ENCODE data around the gene IFT172. TPM values are rescaled to one million over a fixed set of nuclear protein-coding genes. Genes with fewer than 3 reads are reported as not detected.
"Not testable (repeated sequence)": the region's sequence is repeated elsewhere in the genome, so short reads cannot be mapped to it uniquely, and the experiment has no call there.

IFT172 gene
- 1 to 10 TPM in 2 of 3 donors, under 1 TPM in 1; 0.76 to 8.4 (median 3.1) TPM for polyA plus RNA-seq

- Mint-ChIP-seq H3K4me1 (peaks cover 20 to 26% of the 10 kb centered on the region in 2 donors), H3K27ac (peak within 1 kb of the TSS; percentile 94 to 99 (median 98)), H3K4me3 (peak within 1 kb of the TSS; percentile 85 to 94 (median 92)), H3K27me3 (ENCODE audit: low read depth in 3 of 3) (peaks cover 11 to 25% (median 21%) of the 10 kb centered on the region in 3 donors), H3K9me3 (peaks cover 0 to 2% (median 0%) of the 10 kb centered on the region in 6 donors), H3K36me3 (peaks cover 0 to 9% (median 0%) of the 10 kb centered on the region in 3 donors)
- peak; percentile 98 to 99 (median 99) for DNase-seq
These were observed at the start of gene IFT172 for GRCh38 chr2:27489498-27490397. TSS of gene IFT172 (minus strand) at chr2:27489743. CDS start at chr2:27489653, 90 bp downstream.

GRCh38 chr2:27538839-27539450 is 49.4 kb upstream of the IFT172 start:
- not testable (repeated sequence) for H3K9me3 Mint-ChIP-seq, H3K27ac Mint-ChIP-seq

GRCh38 chr2:27537287-27537686 is 47.7 kb upstream of the IFT172 start:
- H3K27ac Mint-ChIP-seq = no peak overlapping the region
- no peak overlapping the region for H3K4me3 Mint-ChIP-seq
- H3K36me3 Mint-ChIP-seq = no peaks in the 10 kb centered on the region
- no peaks in the 10 kb centered on the region for H3K9me3 Mint-ChIP-seq
- no peak for DNase-seq
- H3K27me3 Mint-ChIP-seq (ENCODE audit: low read depth in 3 of 3) = peaks cover 0 to 5% (median 0%) of the 10 kb centered on the region in 3 donors
- H3K4me1 Mint-ChIP-seq = no peaks in the 10 kb centered on the region

More at GRCh38 chr2:27538839-27539450, 49.4 kb upstream of the IFT172 start:
- not testable (repeated sequence) for H3K4me1 Mint-ChIP-seq; H3K36me3 Mint-ChIP-seq; DNase-seq; H3K4me3 Mint-ChIP-seq; H3K27me3 Mint-ChIP-seq (ENCODE audit: low read depth in 3 of 3)

GRCh38 chr2:27531983-27532382 is 42.4 kb upstream of the IFT172 start:
- H3K9me3 Mint-ChIP-seq = peaks cover 0 to 2% (median 0%) of the 10 kb centered on the region in 6 donors
- no peaks in the 10 kb centered on the region for H3K4me1 Mint-ChIP-seq
- H3K27me3 Mint-ChIP-seq (ENCODE audit: low read depth in 3 of 3) = peaks cover 0 to 8% (median 2%) of the 10 kb centered on the region in 3 donors
- no peaks in the 10 kb centered on the region for H3K36me3 Mint-ChIP-seq
- H3K4me3 Mint-ChIP-seq = no peak overlapping the region
- H3K27ac Mint-ChIP-seq = no peak overlapping the region
- no peak for DNase-seq

- Mint-ChIP-seq H3K36me3 (peaks cover 0 to 4% (median 0%) of the 10 kb centered on the region in 3 donors), H3K27me3 (ENCODE audit: low read depth in 3 of 3) (peaks cover 0 to 5% (median 4%) of the 10 kb centered on the region in 3 donors), H3K4me1 (no peaks in the 10 kb centered on the region), H3K27ac (no peak overlapping the region), H3K9me3 (peaks cover 0 to 2% (median 0%) of the 10 kb centered on the region in 6 donors), H3K4me3 (no peak overlapping the region)
- no peak for DNase-seq
These were observed 37.6 kb upstream of the IFT172 start for GRCh38 chr2:27527182-27527581.

GRCh38 chr2:27522400-27522945 is 32.9 kb upstream of the IFT172 start:
- DNase-seq = no peak
- Mint-ChIP-seq H3K27ac (no peak overlapping the region), H3K4me1 (no peaks in the 10 kb centered on the region), H3K27me3 (ENCODE audit: low read depth in 3 of 3) (peaks cover 5 to 6% (median 5%) of the 10 kb centered on the region in 3 donors), H3K36me3 (peaks cover 0 to 4% (median 0%) of the 10 kb centered on the region in 3 donors), H3K4me3 (no peak overlapping the region), H3K9me3 (no peaks in the 10 kb centered on the region)

GRCh38 chr2:27520316-27520715 is 30.8 kb upstream of the IFT172 start:
- Mint-ChIP-seq H3K4me3 (no peak overlapping the region), H3K4me1 (no peaks in the 10 kb centered on the region), H3K27me3 (ENCODE audit: low read depth in 3 of 3) (peaks cover 5 to 6% (median 6%) of the 10 kb centered on the region in 3 donors), H3K9me3 (no peaks in the 10 kb centered on the region), H3K27ac (no peak overlapping the region), H3K36me3 (peaks cover 0 to 4% (median 0%) of the 10 kb centered on the region in 3 donors)
- no peak for DNase-seq

- H3K9me3 Mint-ChIP-seq = no peaks in the 10 kb centered on the region
- no peaks in the 10 kb centered on the region for H3K4me1 Mint-ChIP-seq
- H3K36me3 Mint-ChIP-seq = peaks cover 0 to 3% (median 0%) of the 10 kb centered on the region in 3 donors
- H3K27me3 Mint-ChIP-seq (ENCODE audit: low read depth in 3 of 3) = peaks cover 8 to 9% (median 8%) of the 10 kb centered on the region in 3 donors
- H3K4me3 Mint-ChIP-seq = no peak overlapping the region
- H3K27ac Mint-ChIP-seq = no peak overlapping the region
- no peak for DNase-seq
These were observed 29.2 kb upstream of the IFT172 start for GRCh38 chr2:27518782-27519113.

- DNase-seq = no peak
- H3K9me3 Mint-ChIP-seq = no peaks in the 10 kb centered on the region
- H3K36me3 Mint-ChIP-seq = no peaks in the 10 kb centered on the region
- no peaks in the 10 kb centered on the region for H3K4me1 Mint-ChIP-seq
- peaks cover 8 to 10% (median 8%) of the 10 kb centered on the region in 3 donors for H3K27me3 Mint-ChIP-seq (ENCODE audit: low read depth in 3 of 3)
- no peak overlapping the region for H3K27ac Mint-ChIP-seq
- no peak overlapping the region for H3K4me3 Mint-ChIP-seq
These were observed 28.7 kb upstream of the IFT172 start for GRCh38 chr2:27518113-27518781.

GRCh38 chr2:27509326-27509725 is 19.8 kb upstream of the IFT172 start:
- no peak for DNase-seq
- peaks cover 0 to 4% (median 0%) of the 10 kb centered on the region in 3 donors for H3K36me3 Mint-ChIP-seq
- H3K9me3 Mint-ChIP-seq = no peaks in the 10 kb centered on the region
- no peaks in the 10 kb centered on the region for H3K4me1 Mint-ChIP-seq
- peaks cover 1 to 9% (median 4%) of the 10 kb centered on the region in 3 donors for H3K27me3 Mint-ChIP-seq (ENCODE audit: low read depth in 3 of 3)
- H3K4me3 Mint-ChIP-seq = no peak overlapping the region
- no peak overlapping the region for H3K27ac Mint-ChIP-seq

GRCh38 chr2:27507293-27507692 is 17.8 kb upstream of the IFT172 start:
- no peak overlapping the region for H3K27ac Mint-ChIP-seq
- no peaks in the 10 kb centered on the region for H3K4me1 Mint-ChIP-seq
- DNase-seq = no peak
- H3K9me3 Mint-ChIP-seq = no peaks in the 10 kb centered on the region
- peaks cover 1 to 5% (median 2%) of the 10 kb centered on the region in 3 donors for H3K27me3 Mint-ChIP-seq (ENCODE audit: low read depth in 3 of 3)
- no peak overlapping the region for H3K4me3 Mint-ChIP-seq
- H3K36me3 Mint-ChIP-seq = peaks cover 0 to 4% (median 0%) of the 10 kb centered on the region in 3 donors

GRCh38 chr2:27506587-27506986 is 17.0 kb upstream of the IFT172 start:
- Mint-ChIP-seq H3K27ac (no peak overlapping the region), H3K9me3 (no peaks in the 10 kb centered on the region), H3K4me1 (no peaks in the 10 kb centered on the region), H3K27me3 (ENCODE audit: low read depth in 3 of 3) (peaks cover 1 to 5% (median 2%) of the 10 kb centered on the region in 3 donors), H3K36me3 (peaks cover 0 to 4% (median 0%) of the 10 kb centered on the region in 3 donors), H3K4me3 (no peak overlapping the region)
- no peak for DNase-seq

- Mint-ChIP-seq H3K27me3 (ENCODE audit: low read depth in 3 of 3) (peaks cover 8 to 13% (median 11%) of the 10 kb centered on the region in 3 donors), H3K9me3 (no peaks in the 10 kb centered on the region), H3K4me3 (no peak overlapping the region), H3K36me3 (peaks cover 0 to 4% (median 0%) of the 10 kb centered on the region in 3 donors), H3K27ac (no peak overlapping the region), H3K4me1 (no peaks in the 10 kb centered on the region)
- no peak for DNase-seq
These were observed 12.6 kb upstream of the IFT172 start for GRCh38 chr2:27502142-27502541.

Data from immature natural killer cell (primary cell).